Measurements from ENCODE around the gene REXO1. TPM values are rescaled to one million over a fixed set of nuclear protein-coding genes. Genes with fewer than 3 reads are reported as not detected.

REXO1 gene
- total and polyA plus RNA-seq, 3 donors from 2014 or later, result 104 to 200 (median 149) TPM

DNA sequence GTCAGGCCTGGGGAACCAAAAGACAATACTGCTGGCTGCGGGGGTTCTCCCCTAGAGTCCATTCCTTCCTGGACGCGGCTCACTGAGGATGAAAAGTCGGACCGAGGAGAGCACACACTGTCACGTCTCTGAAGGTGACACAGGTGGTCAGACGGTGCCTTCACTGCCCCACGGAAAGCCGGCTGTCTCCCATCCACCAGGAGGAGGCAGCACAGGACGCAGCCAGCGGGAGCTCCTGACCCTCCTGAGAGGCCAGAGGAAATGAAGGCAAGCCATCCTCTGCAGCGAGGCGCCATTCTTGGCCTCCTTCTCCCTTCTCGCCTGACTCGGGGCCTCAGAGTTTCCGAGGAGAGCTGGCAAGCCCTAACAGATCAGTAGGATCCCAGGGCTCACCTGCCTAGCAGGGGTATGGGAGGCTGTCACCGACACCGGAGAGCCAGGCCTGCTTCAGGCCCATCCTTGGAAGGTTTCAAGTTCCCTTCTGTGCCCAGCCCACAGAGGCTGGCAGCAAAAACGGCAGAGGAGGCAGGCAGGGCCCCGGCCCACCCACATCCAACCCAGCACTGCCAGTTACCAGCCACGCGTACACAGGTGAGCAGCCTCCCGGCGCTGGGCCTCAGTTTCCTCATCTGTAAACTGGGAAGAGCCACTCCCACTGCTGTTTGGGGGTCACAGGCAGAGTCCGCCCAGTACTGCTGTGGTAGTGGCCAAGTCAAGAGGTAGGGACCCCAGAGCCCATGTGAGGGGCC is 4.5 kb downstream of the REXO1 start:
- Histone ChIP-seq H3K36me3 (ENCODE audit: low read depth, missing control alignments) (no peaks in the 10 kb centered on the region), H3K27ac (peak overlapping the region in 1 of 2 donors; percentile 50), H3K4me3 (no peak overlapping the region), H3K9me3 (no peaks in the 10 kb centered on the region), H3K4me1 (peaks cover 64% of the 10 kb centered on the region), H3K27me3 (no peaks in the 10 kb centered on the region)
- 62 to 84% methylated on average over 5 to 25 of the region's 25 CpGs for WGBS, 2 donors
- no peak for DNase-seq
- intact Hi-C loops (cut with DNase I; ENCODE audit: low total_unique reads), result no loop called here
- TF ChIP-seq, protein P1, sequence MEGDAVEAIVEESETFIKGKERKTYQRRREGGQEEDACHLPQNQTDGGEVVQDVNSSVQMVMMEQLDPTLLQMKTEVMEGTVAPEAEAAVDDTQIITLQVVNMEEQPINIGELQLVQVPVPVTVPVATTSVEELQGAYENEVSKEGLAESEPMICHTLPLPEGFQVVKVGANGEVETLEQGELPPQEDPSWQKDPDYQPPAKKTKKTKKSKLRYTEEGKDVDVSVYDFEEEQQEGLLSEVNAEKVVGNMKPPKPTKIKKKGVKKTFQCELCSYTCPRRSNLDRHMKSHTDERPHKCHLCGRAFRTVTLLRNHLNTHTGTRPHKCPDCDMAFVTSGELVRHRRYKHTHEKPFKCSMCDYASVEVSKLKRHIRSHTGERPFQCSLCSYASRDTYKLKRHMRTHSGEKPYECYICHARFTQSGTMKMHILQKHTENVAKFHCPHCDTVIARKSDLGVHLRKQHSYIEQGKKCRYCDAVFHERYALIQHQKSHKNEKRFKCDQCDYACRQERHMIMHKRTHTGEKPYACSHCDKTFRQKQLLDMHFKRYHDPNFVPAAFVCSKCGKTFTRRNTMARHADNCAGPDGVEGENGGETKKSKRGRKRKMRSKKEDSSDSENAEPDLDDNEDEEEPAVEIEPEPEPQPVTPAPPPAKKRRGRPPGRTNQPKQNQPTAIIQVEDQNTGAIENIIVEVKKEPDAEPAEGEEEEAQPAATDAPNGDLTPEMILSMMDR (IDR thresholded peaks at IDR 0.05), result no peak
- no peak for TF ChIP-seq POLR2A (IDR thresholded peaks at IDR 0.05)

DNA sequence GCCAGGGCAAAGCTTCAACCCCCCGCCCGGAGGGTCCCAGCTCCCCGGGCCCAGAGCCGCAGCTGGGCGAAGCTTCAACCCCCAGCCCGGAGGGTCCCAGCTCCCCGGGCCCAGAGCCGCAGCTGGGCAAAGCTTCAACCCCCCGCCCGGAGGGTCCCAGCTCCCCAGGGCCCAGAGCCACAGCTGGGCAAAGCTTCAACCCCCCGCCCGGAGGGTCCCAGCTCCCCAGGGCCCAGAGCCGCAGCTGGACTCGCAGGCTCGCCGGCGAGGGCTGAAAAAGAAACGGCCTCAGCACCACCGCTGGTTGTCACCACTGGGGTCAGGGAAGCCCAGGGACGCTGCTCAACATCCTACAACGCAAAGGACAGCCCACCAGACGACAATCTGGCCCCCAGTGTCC is 5.2 kb downstream of the REXO1 start:
- H3K27ac ChIP-seq, result peak overlapping the region in 1 of 2 donors; percentile 82
- 67 to 70% methylated on average over 9 to 19 of the region's 22 CpGs for WGBS, 2 donors
- TF ChIP-seq POLR2A (IDR thresholded peaks at IDR 0.05), result no peak
- TF ChIP-seq, protein P1 (IDR thresholded peaks at IDR 0.05), result no peak
- no peak for DNase-seq
- no peaks in the 10 kb centered on the region for H3K36me3 ChIP-seq (ENCODE audit: low read depth, missing control alignments)
- H3K27me3 ChIP-seq, result no peaks in the 10 kb centered on the region
- peaks cover 68% of the 10 kb centered on the region for H3K4me1 ChIP-seq
- no peak overlapping the region for H3K4me3 ChIP-seq
- intact Hi-C loops (cut with DNase I; ENCODE audit: low total_unique reads), result no loop called here
- no peaks in the 10 kb centered on the region for H3K9me3 ChIP-seq

DNA sequence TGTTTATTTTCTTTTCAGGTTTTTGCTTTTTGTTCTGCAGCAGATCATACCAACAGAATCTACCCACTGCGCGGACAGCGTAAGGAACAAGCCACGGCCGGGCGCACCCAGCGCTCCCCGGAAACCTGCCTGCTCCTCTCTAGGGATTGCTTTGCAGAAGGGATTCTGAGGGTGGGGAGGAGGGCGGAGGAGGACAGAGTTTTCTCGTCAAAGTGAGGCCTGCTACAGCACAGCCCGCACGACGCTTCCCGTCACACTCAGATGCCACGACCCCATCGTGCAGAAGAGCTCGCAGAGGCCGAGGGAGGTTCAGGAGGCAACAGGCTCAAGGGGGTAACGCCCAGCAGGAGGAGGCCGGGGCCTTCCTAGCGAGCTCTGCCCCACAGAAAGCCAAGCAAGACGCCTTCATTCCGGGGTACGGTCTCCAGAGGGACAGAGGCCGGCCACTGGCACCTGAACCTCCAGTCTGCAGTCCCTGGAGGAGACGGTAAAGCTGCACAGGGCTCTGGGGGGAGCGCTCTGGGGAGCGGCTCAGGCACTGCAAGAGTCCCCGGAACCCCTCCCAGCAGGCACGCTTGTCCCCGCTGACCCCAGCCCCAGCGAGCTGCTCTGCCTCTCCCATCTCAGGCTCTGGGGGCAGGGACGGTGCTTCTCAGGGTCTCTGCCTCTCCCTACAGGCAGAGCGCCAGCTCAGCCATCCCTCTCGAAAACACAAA is 6.9 kb downstream of the REXO1 start:
- intact Hi-C loops (cut with DNase I; ENCODE audit: low total_unique reads), result no loop called here
- Histone ChIP-seq H3K27ac (peak overlapping the region; percentile 66 to 82), H3K4me1 (peaks cover 72% of the 10 kb centered on the region), H3K4me3 (peak overlapping the region in 1 of 2 donors; percentile 21), H3K27me3 (no peaks in the 10 kb centered on the region), H3K9me3 (no peaks in the 10 kb centered on the region), H3K36me3 (ENCODE audit: low read depth, missing control alignments) (no peaks in the 10 kb centered on the region)
- DNase-seq, result no peak
- TF ChIP-seq, protein P1 (IDR thresholded peaks at IDR 0.05), result no peak
- no peak for TF ChIP-seq POLR2A (IDR thresholded peaks at IDR 0.05)
- 50 to 61% methylated on average over 34 to 35 of the region's 35 CpGs for WGBS, 2 donors

DNA sequence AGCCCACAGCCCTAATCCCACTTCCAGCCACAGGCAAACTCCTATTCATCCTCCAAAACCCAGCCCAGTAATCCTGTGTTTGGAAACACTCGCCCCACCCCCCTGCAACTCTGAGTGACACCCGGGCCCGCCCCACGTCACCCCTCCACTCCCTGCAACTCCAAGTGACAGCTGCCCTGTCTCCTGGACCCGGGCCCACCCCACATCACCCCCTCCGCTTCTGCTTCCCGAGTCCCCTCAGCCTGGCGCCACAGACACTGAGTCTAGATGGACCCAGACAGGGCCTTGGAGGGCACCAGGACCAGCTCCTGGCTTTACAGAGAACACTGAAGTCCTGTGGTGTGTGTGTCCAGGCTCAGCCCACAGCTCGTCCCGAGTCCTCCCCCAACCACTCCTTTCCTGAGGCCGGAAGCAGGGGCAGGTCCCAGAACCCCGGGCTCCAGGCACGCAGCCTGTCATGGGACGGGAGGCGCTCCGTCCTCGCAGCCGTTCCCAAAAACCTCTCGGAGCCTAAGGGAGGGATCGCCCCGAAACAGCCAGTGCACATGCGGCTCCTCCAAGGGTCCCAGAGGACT is 7.7 kb downstream of the REXO1 start:
- Histone ChIP-seq H3K27me3 (no peaks in the 10 kb centered on the region), H3K27ac (peak overlapping the region; percentile 66 to 82), H3K9me3 (no peaks in the 10 kb centered on the region), H3K4me1 (peaks cover 73% of the 10 kb centered on the region), H3K4me3 (peak overlapping the region in 1 of 2 donors; percentile 21), H3K36me3 (ENCODE audit: low read depth, missing control alignments) (no peaks in the 10 kb centered on the region)
- WGBS, 2 donors, result 26 to 61% methylated on average over 20 to 22 of the region's 22 CpGs
- intact Hi-C loops (cut with DNase I; ENCODE audit: low total_unique reads), result no loop called here
- TF ChIP-seq, protein P1 (IDR thresholded peaks at IDR 0.05), result no peak
- no peak for TF ChIP-seq POLR2A (IDR thresholded peaks at IDR 0.05)
- DNase-seq, result peak; percentile 84

All from testis (tissue), 3 donors.